Mesodermal cell (in vitro differentiated cells): Measurements from ENCODE around the gene SIMC1.

Experiments used
- H3K27ac ChIP-seq: 2 replicates; pipeline ENCODE4 v1.7.0; 2013; ENCODE audit warnings: mild to moderate bottlenecking, low read depth, low read length, moderate library complexity; ENCODE audit not compliant: severe bottlenecking
- H3K36me3 ChIP-seq: 2 replicates; pipeline ENCODE4 v1.7.1; 2013; ENCODE audit warnings: mild to moderate bottlenecking, low read length, moderate library complexity; ENCODE audit not compliant: control insufficient read depth, insufficient read depth
- H3K4me1 ChIP-seq: one replicate; pipeline ENCODE4 v1.7.1; 2013; ENCODE audit warnings: mild to moderate bottlenecking, low read length; ENCODE audit not compliant: insufficient read depth, control insufficient read depth, poor library complexity, severe bottlenecking
- H3K4me3 ChIP-seq: 2 replicates; pipeline ENCODE4 v1.7.0; 2013; ENCODE audit warnings: low read length, control low read depth, mild to moderate bottlenecking; ENCODE audit not compliant: insufficient read depth, poor library complexity, severe bottlenecking; ENCODE audit errors: extremely low read depth
- H3K9me3 ChIP-seq: 2 replicates; pipeline ENCODE4 v1.7.1; 2013; ENCODE audit warnings: mild to moderate bottlenecking, low read length, moderate library complexity; ENCODE audit not compliant: control insufficient read depth
- WGBS, 2 experiments: methylation state at CpG; one replicate each; pipeline ENCODE4 v1.1.5; 2013; ENCODE audit warnings: missing lambda C conversion rate in 2 of 2; ENCODE audit not compliant: insufficient coverage in 2 of 2; 5-methylcytosine and 5-hydroxymethylcytosine counted together

The SIMC1 gene

DNA sequence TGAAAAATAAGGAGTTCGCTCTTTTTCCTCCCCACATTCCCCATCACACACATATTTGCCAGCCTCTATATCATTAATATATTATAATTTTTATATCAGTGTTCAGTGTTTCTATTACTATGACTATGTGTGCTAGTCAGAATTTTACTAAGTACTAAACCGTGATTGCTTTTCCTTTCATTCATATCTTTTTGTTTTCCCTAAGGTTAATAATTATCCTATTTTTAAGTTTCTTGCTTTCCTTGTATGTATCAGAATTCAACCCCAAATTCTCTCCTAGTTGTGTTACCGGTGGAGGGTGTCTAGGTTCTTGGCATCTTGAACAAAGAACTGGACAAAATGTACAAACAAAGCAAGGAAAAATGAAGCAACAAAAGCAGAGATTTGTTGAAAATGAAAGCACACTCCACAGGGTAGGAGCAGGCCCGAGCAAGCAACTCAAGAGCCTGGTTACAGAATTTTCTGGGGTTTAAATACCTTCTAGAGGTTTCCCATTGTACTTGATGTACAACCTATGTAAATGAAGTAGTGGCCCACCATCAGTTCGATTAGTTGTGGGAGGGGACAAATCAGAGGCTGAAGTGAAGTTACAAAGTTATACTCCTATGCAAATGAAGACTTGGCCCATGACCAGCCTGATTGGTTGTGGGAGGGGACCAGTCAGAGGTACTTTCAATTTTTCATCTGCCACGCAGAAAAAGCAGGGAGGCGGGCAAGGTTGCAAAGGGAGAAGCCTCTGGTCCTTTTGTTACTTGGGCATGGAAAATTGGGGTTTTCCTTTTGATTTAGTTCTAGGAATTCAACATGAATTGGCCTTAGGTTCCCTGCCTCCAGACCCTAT lies 79.5 kb downstream of the SIMC1 start:
- Histone ChIP-seq H3K4me3 (no peak overlapping the region), H3K9me3 (no peaks in the 10 kb centered on the region), H3K27ac (no peak overlapping the region), H3K4me1 (no peaks in the 10 kb centered on the region), H3K36me3 (peaks cover 42% of the 10 kb centered on the region)
- 90 to 92% methylated on average over 3 of the region's 7 CpGs for WGBS, 2 experiments

DNA sequence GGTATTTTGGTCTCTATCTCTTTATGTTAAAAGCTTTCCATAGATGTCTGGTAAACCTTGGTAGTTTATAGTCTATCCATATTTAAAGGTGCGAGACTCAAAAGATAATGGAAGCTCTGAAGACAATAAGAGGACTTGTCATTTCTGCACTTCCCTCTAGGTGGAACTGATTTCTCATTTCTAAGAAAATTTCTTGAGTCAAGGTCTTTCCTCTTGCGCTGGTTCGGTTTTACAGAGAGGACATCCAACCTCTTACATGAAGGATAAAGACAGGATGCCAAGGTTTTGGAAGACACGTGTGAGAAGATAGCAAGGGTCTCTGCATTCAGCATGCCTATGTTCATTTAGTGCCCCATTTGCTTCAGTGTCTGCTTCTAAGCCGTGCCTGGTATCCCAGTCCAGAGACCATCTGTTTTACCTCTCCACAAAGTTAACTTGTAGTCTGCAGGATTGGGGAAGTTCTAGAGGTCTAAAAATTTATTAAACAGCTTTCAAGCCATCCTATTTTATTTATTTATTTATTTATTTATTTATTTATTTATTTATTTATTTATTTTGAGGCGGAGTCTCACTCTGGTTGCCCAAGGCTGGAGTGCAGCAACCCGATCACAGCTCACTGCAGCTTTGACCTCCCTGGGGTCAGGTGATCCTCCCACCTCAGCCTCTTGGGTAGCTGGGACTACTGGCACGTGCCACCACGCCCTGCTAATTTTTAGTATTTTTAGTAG lies 81.8 kb downstream of the SIMC1 start:
- Histone ChIP-seq H3K4me1 (no peaks in the 10 kb centered on the region), H3K36me3 (peaks cover 44% of the 10 kb centered on the region), H3K27ac (no peak overlapping the region), H3K4me3 (no peak overlapping the region), H3K9me3 (no peaks in the 10 kb centered on the region)
- 89 to 90% methylated on average over 5 to 7 of the region's 9 CpGs for WGBS, 2 experiments

DNA sequence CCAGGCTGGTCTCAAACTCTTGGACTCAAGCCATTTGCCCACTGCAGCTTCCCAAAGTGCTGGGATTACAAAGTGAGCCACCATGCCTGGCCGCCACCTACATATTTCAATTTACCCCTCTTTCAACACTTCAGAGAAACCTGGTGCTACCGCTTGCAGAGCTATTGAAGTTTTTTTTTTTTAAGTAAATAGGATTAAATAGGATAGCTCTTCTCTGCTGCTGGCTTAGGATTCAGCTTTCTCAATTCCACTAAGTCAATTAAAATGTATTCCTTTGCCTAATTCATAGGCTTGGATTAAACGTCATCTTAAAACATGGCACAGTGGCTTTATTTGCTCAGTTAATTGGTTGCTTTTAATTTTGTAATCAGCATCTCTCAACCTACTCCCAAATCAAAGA lies 82.4 kb downstream of the SIMC1 start:
- no peak overlapping the region for H3K27ac ChIP-seq
- peaks cover 41% of the 10 kb centered on the region for H3K36me3 ChIP-seq
- no peaks in the 10 kb centered on the region for H3K9me3 ChIP-seq
- H3K4me1 ChIP-seq, result no peaks in the 10 kb centered on the region
- H3K4me3 ChIP-seq, result no peak overlapping the region
- no CpG with 5 or more reads among the region's 3 CpGs for WGBS, 2 experiments

DNA sequence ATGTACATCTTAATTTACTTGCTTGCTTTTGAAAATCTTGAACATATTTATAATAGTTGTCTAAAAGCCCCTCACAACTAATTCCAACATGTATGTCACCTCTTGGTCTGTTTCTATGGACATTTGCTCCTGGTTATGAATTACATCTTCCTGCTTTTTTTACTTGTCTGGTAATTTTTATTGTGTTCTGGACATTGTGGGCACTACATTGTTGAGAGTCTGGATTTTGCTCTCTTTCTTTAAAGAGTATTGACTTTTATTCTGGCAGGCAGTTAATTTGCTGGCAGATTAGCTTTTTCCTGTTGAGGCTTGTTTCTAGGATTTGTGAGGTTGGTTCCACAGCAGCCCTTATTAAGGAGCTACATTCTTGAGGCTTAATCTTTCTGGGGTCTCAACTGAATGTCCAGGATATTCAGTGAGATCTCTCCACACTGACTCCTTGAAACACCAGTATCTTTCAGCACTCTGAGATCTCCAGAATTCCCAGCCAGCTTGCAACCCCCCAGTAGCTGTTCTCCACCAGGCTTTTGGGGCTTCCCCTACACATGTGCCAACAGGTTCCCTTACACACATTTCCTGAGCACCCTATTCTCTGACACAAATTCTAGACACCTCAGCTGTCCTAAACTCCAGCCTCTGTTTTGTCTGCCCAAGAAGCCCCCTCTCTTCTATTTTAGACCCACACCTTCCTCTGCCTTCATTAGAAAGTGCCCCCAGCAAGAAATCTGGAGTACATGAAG lies 96.0 kb downstream of the SIMC1 start:
- Histone ChIP-seq H3K4me1 (no peaks in the 10 kb centered on the region), H3K9me3 (no peaks in the 10 kb centered on the region), H3K27ac (no peak overlapping the region), H3K4me3 (no peak overlapping the region), H3K36me3 (peaks cover 17% of the 10 kb centered on the region)

DNA sequence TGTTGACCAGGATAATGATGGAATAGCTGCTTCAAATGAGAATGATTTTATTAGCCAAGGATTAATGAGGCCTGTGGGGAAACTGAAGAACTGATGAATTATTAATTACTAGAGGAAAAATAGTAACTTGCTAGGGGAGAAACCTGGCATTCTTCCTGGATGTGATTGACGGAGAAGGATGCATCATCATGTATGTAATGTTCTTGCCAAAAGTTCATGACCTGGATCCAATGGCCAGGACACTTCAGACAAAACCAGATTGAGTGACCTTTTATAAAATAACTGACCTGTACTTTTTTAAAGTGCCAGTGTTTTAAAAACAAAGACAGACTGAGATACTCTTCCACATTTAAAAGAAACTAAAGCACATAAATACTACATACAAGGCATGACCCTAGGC lies 99.7 kb downstream of the SIMC1 start:
- no peak overlapping the region for H3K4me3 ChIP-seq

DNA sequence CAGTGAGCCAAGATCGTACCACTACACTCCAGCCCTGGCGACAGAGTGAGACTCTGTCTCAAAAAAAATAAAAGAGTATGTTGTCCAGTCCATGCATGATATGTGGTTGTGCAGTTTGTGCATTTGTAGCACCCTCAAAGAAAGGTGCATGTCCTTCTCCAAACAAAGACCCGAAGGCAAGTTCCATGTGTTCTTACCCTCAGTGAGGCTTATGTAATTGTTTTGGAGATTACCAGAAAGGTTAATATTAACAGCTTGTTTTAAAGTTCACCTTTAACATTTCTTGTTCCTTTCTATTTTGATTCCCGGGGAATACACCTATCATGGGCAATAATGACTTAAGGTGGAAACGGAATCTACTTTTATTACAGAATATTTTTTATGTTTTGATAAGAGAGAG lies 101.1 kb downstream of the SIMC1 start:
- H3K36me3 ChIP-seq, result peaks cover 36% of the 10 kb centered on the region
- H3K27ac ChIP-seq, result no peak overlapping the region
- 63% methylated on average over 2 of the region's 5 CpGs; no CpG with 5 or more reads in 1 of the 2 experiments for WGBS, 2 experiments
- no peak overlapping the region for H3K4me3 ChIP-seq
- no peaks in the 10 kb centered on the region for H3K4me1 ChIP-seq
- no peaks in the 10 kb centered on the region for H3K9me3 ChIP-seq

More for the DNA sequence above, 99.7 kb downstream of the SIMC1 start:
- 80 to 100% methylated on average over 1 of the region's 1 CpG for WGBS, 2 experiments
- Histone ChIP-seq H3K4me1 (no peaks in the 10 kb centered on the region), H3K9me3 (no peaks in the 10 kb centered on the region), H3K36me3 (peaks cover 28% of the 10 kb centered on the region), H3K27ac (no peak overlapping the region)

DNA sequence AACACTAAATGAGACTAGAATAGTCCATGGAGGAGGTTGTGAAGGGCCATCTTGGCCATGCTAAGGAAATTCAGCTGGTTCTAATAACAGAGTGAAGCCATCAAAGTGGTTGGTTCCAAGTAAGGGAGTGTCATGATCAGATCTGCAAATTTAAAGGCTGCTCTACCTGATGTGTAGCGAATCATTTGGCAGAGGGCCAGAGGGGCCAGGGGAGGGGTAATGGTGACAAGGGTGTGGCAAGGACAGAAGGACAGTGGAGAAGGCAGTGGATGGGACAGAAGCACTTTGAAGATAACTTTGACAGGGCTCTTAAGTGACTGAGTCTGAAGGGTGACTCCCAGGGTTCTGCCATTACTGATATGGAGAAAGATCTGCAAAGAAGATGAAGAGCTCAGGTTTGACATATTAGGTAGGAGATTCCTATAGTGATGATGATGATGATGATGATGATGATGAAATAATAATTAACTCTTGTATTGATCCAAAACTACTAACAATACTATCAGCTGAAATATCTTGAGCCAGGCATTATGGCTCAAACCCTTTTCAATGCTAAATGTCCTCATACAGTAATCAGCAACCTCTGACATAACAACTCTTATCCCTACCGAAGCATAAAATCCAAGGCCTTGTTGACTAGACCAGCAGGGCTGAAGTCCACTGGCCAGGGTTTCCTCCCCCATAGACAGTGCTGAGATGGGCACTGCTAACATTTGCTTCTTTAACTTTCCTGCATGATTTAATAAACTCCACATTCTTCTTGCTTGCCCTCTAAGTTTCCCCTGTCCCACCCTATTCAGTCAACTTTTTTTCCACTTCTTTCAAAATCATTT lies 103.3 kb downstream of the SIMC1 start:
- no peak overlapping the region for H3K27ac ChIP-seq
- WGBS, 2 experiments, result 87 to 94% methylated on average over 2 of the region's 2 CpGs
- H3K4me1 ChIP-seq, result no peaks in the 10 kb centered on the region
- peaks cover 56% of the 10 kb centered on the region for H3K36me3 ChIP-seq
- H3K9me3 ChIP-seq, result no peaks in the 10 kb centered on the region
- H3K4me3 ChIP-seq, result no peak overlapping the region

DNA sequence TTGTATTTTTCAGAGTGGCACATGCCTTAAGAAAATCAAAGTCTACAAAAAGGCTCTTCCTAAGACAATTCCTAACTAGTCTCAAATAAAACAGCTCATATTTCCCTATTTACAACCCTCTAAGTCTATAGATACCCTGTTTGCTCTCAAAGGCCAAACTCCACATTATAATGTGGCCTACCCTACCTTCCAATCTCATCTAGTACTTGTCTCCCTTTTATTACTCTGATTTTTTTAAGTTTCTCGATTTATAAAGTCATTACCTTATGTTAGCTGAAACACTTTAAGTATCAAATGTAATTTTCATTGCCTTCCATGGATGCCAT lies 103.9 kb downstream of the SIMC1 start:
- Histone ChIP-seq H3K4me3 (no peak overlapping the region), H3K36me3 (peaks cover 62% of the 10 kb centered on the region), H3K4me1 (no peaks in the 10 kb centered on the region), H3K27ac (no peak overlapping the region), H3K9me3 (no peaks in the 10 kb centered on the region)
- 100% methylated on average over 1 of the region's 1 CpG; no CpG with 5 or more reads in 1 of the 2 experiments for WGBS, 2 experiments

DNA sequence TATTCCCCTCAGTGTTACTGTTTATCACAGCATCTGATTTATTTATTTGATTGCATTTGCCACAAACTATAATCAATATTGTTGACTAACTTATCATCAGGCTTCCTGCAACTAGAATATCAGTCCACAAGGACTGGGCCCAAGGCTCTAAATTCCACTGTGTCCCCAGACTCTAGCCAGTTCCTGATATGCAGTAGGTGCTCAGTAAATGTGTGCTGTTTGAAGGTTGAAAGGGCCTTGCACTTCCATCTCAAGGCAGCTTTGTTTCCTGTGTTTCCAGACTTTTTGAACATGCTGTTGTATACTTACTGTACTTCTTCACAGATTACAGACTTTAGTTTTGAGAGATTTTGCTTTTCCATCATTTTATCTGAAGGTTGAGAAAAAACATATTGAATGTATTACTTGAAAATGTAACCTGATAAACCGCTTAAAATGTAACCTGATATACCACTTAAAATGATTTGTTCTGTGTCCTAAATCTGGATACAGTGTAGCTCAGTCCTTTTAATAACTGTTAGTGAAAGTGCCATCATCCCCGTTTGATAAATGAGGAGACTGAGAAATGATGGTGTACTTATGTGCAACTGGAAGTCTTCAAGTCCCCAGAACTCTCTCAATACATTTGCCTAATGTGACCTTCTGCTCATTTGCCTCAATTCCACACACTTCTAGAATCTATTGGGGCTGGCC lies 104.7 kb downstream of the SIMC1 start:
- H3K4me1 ChIP-seq, result no peaks in the 10 kb centered on the region
- H3K27ac ChIP-seq, result no peak overlapping the region
- H3K4me3 ChIP-seq, result no peak overlapping the region
- no peaks in the 10 kb centered on the region for H3K9me3 ChIP-seq
- WGBS, 2 experiments, result 92 to 100% methylated on average over 1 to 2 of the region's 2 CpGs
- H3K36me3 ChIP-seq, result peaks cover 63% of the 10 kb centered on the region

DNA sequence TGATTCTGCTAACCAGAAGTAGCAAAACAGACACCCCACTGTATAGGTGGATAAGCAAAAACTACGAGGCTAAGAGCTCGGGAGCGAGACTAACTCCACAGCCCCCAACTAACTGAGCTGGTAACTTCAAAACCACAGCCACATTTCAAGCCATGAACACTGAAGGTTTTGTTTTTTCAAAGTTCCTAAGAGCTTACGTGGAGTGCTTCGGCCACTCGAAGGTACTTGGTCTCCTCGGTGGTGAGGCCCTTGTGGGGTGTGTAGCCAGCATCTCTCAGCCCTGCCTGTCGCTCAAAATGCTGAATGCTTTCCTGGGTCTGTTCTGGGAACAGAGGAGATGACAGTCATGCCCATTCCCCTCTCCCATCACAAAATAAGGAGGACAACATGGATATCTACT lies 112.2 kb downstream of the SIMC1 start:
- no peak overlapping the region for H3K27ac ChIP-seq
- H3K4me1 ChIP-seq, result no peaks in the 10 kb centered on the region
- WGBS, 2 experiments, result 91 to 96% methylated on average over 4 to 5 of the region's 8 CpGs
- H3K4me3 ChIP-seq, result no peak overlapping the region
- peaks cover 98% of the 10 kb centered on the region for H3K36me3 ChIP-seq
- no peaks in the 10 kb centered on the region for H3K9me3 ChIP-seq
